ENCODE results near the gene SDK2. TPM values are rescaled to one million over a fixed set of nuclear protein-coding genes. Genes with fewer than 3 reads are reported as not detected.

The SDK2 gene
- total and polyA plus RNA-seq, 2 of the 8 experiments (the other 6 are each of a cell fraction or from before 2014, with no cell fraction given), result 3.9 to 4.1 TPM

DNA sequence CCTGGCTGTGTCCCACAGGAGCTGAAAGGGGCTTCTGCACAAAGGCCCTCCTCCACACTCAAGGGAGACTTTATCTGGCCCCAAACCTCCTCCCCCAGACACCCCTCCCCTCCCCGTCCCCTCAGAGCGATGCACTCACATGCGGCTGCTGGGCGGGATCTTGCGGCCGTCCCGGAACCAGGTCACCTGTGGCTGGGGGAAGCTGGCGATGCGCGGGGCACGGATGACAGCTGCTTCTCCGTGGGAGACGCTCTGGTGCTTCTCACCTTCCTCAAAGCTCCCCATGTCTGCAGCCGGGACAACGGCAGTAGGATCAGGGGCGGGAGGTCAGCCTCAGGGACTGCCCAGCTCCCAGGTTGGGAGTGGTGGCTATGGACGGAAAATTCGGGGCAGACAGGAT lies 188.5 kb downstream of the SDK2 start (continued):
- TF ChIP-seq, protein P1, sequence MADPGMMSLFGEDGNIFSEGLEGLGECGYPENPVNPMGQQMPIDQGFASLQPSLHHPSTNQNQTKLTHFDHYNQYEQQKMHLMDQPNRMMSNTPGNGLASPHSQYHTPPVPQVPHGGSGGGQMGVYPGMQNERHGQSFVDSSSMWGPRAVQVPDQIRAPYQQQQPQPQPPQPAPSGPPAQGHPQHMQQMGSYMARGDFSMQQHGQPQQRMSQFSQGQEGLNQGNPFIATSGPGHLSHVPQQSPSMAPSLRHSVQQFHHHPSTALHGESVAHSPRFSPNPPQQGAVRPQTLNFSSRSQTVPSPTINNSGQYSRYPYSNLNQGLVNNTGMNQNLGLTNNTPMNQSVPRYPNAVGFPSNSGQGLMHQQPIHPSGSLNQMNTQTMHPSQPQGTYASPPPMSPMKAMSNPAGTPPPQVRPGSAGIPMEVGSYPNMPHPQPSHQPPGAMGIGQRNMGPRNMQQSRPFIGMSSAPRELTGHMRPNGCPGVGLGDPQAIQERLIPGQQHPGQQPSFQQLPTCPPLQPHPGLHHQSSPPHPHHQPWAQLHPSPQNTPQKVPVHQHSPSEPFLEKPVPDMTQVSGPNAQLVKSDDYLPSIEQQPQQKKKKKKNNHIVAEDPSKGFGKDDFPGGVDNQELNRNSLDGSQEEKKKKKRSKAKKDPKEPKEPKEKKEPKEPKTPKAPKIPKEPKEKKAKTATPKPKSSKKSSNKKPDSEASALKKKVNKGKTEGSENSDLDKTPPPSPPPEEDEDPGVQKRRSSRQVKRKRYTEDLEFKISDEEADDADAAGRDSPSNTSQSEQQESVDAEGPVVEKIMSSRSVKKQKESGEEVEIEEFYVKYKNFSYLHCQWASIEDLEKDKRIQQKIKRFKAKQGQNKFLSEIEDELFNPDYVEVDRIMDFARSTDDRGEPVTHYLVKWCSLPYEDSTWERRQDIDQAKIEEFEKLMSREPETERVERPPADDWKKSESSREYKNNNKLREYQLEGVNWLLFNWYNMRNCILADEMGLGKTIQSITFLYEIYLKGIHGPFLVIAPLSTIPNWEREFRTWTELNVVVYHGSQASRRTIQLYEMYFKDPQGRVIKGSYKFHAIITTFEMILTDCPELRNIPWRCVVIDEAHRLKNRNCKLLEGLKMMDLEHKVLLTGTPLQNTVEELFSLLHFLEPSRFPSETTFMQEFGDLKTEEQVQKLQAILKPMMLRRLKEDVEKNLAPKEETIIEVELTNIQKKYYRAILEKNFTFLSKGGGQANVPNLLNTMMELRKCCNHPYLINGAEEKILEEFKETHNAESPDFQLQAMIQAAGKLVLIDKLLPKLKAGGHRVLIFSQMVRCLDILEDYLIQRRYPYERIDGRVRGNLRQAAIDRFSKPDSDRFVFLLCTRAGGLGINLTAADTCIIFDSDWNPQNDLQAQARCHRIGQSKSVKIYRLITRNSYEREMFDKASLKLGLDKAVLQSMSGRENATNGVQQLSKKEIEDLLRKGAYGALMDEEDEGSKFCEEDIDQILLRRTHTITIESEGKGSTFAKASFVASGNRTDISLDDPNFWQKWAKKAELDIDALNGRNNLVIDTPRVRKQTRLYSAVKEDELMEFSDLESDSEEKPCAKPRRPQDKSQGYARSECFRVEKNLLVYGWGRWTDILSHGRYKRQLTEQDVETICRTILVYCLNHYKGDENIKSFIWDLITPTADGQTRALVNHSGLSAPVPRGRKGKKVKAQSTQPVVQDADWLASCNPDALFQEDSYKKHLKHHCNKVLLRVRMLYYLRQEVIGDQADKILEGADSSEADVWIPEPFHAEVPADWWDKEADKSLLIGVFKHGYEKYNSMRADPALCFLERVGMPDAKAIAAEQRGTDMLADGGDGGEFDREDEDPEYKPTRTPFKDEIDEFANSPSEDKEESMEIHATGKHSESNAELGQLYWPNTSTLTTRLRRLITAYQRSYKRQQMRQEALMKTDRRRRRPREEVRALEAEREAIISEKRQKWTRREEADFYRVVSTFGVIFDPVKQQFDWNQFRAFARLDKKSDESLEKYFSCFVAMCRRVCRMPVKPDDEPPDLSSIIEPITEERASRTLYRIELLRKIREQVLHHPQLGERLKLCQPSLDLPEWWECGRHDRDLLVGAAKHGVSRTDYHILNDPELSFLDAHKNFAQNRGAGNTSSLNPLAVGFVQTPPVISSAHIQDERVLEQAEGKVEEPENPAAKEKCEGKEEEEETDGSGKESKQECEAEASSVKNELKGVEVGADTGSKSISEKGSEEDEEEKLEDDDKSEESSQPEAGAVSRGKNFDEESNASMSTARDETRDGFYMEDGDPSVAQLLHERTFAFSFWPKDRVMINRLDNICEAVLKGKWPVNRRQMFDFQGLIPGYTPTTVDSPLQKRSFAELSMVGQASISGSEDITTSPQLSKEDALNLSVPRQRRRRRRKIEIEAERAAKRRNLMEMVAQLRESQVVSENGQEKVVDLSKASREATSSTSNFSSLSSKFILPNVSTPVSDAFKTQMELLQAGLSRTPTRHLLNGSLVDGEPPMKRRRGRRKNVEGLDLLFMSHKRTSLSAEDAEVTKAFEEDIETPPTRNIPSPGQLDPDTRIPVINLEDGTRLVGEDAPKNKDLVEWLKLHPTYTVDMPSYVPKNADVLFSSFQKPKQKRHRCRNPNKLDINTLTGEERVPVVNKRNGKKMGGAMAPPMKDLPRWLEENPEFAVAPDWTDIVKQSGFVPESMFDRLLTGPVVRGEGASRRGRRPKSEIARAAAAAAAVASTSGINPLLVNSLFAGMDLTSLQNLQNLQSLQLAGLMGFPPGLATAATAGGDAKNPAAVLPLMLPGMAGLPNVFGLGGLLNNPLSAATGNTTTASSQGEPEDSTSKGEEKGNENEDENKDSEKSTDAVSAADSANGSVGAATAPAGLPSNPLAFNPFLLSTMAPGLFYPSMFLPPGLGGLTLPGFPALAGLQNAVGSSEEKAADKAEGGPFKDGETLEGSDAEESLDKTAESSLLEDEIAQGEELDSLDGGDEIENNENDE (IDR thresholded peaks at IDR 0.05; ENCODE audit: insufficient replicate concordance, low read length), result no peak
- TF ChIP-seq SP4 (IDR thresholded peaks at IDR 0.05; ENCODE audit: low read length) (no peak), BCL11A (IDR thresholded peaks at IDR 0.05; ENCODE audit: low read depth in 2 of 2, low read length in 2 of 2) (no peak), NANOG (IDR thresholded peaks at IDR 0.05; ENCODE audit: insufficient read depth, low read depth, low read length, poor library complexity, severe bottlenecking) (no peak), ATF3 (IDR thresholded peaks at IDR 0.05; ENCODE audit: insufficient read depth, low read depth, low read length) (no peak), POLR2AphosphoS5 (IDR thresholded peaks at IDR 0.05; ENCODE audit: low read depth, low read length) (no peak), RAD21 (IDR thresholded peaks at IDR 0.05 in 1 of 2, conservative IDR thresholded peaks at IDR 0.05 in 1 of 2; ENCODE audit: low read depth in 2 of 2, low read length in 2 of 2) (no peak)
- TF ChIP-seq, protein P2, sequence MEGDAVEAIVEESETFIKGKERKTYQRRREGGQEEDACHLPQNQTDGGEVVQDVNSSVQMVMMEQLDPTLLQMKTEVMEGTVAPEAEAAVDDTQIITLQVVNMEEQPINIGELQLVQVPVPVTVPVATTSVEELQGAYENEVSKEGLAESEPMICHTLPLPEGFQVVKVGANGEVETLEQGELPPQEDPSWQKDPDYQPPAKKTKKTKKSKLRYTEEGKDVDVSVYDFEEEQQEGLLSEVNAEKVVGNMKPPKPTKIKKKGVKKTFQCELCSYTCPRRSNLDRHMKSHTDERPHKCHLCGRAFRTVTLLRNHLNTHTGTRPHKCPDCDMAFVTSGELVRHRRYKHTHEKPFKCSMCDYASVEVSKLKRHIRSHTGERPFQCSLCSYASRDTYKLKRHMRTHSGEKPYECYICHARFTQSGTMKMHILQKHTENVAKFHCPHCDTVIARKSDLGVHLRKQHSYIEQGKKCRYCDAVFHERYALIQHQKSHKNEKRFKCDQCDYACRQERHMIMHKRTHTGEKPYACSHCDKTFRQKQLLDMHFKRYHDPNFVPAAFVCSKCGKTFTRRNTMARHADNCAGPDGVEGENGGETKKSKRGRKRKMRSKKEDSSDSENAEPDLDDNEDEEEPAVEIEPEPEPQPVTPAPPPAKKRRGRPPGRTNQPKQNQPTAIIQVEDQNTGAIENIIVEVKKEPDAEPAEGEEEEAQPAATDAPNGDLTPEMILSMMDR (IDR thresholded peaks at IDR 0.05; ENCODE audit: control extremely low read depth in 1 of 3, insufficient read depth in 1 of 3, low read depth in 1 of 3, low read length in 3 of 3), result no peak
